ENCODE results near the gene SRRM2. TPM values are rescaled to one million over a fixed set of nuclear protein-coding genes. Genes with fewer than 3 reads are reported as not detected.

Gene SRRM2
- polyA plus RNA-seq, 4 donors, result 392 to 919 (median 636) TPM

GRCh38 chr16:2737895-2738418, 14.5 kb upstream of the SRRM2 start:
- DNase-seq (ENCODE audit: low read depth in 4 of 4, low spot score in 2 of 4), result no peak

- no peak for DNase-seq (ENCODE audit: low read depth in 4 of 4, low spot score in 2 of 4)
These were observed 13.8 kb upstream of the SRRM2 start for GRCh38 chr16:2738615-2739014.

GRCh38 chr16:2739625-2740430, 12.6 kb upstream of the SRRM2 start:
- no peak for DNase-seq (ENCODE audit: low read depth in 4 of 4, low spot score in 2 of 4)

- no peak for DNase-seq (ENCODE audit: low read depth in 4 of 4, low spot score in 2 of 4)
These were observed 12.0 kb upstream of the SRRM2 start for GRCh38 chr16:2740476-2740875.

- DNase-seq (ENCODE audit: low read depth in 4 of 4, low spot score in 2 of 4), result no peak
These were observed 11.3 kb upstream of the SRRM2 start for GRCh38 chr16:2741168-2741567.

- no peak for DNase-seq (ENCODE audit: low read depth in 4 of 4, low spot score in 2 of 4)
These were observed 10.0 kb upstream of the SRRM2 start for GRCh38 chr16:2742323-2743006.

GRCh38 chr16:2743007-2743810, 9.2 kb upstream of the SRRM2 start:
- DNase-seq (ENCODE audit: low read depth in 4 of 4, low spot score in 2 of 4), result no peak

- DNase-seq (ENCODE audit: low read depth in 4 of 4, low spot score in 2 of 4), result no peak
These were observed 7.7 kb upstream of the SRRM2 start for GRCh38 chr16:2744711-2745110.

GRCh38 chr16:2745116-2745890, 7.1 kb upstream of the SRRM2 start:
- no peak for DNase-seq (ENCODE audit: low read depth in 4 of 4, low spot score in 2 of 4)

- DNase-seq (ENCODE audit: low read depth in 4 of 4, low spot score in 2 of 4), result no peak
These were observed 6.5 kb upstream of the SRRM2 start for GRCh38 chr16:2745961-2746360.

- no peak for DNase-seq (ENCODE audit: low read depth in 4 of 4, low spot score in 2 of 4)
These were observed 3.5 kb upstream of the SRRM2 start for GRCh38 chr16:2748757-2749455.

- no peak for DNase-seq (ENCODE audit: low read depth in 4 of 4, low spot score in 2 of 4)
These were observed 3.0 kb upstream of the SRRM2 start for GRCh38 chr16:2749476-2749875.

- DNase-seq (ENCODE audit: low read depth in 4 of 4, low spot score in 2 of 4), result no peak
These were observed 2.5 kb upstream of the SRRM2 start for GRCh38 chr16:2749936-2750335.

GRCh38 chr16:2751577-2752034, 832 bp upstream of the SRRM2 start:
- peak in 2 of 4 donors; percentile 15 to 38 for DNase-seq (ENCODE audit: low read depth in 4 of 4, low spot score in 2 of 4)

- peak; percentile 31 to 74 (median 64) for DNase-seq (ENCODE audit: low read depth in 4 of 4, low spot score in 2 of 4)
These were observed 653 bp downstream of the SRRM2 start for GRCh38 chr16:2752850-2753732.

GRCh38 chr16:2753733-2754020, 1.2 kb downstream of the SRRM2 start:
- no peak for DNase-seq (ENCODE audit: low read depth in 4 of 4, low spot score in 2 of 4)

- DNase-seq (ENCODE audit: low read depth in 4 of 4, low spot score in 2 of 4), result no peak
These were observed 2.7 kb downstream of the SRRM2 start for GRCh38 chr16:2755158-2755557.

GRCh38 chr16:2756288-2757015, 4.0 kb downstream of the SRRM2 start:
- DNase-seq (ENCODE audit: low read depth in 4 of 4, low spot score in 2 of 4), result no peak
